Body of pancreas (tissue), 4 donors: ENCODE measurements around the gene POLN. TPM values are rescaled to one million over a fixed set of nuclear protein-coding genes. Genes with fewer than 3 reads are reported as not detected.

Experiments
- ATAC-seq: fragments of 150-250 bp; one replicate; pipeline ENCODE4 v1.9.1; 2016
- DNase-seq, 4 donors: peaks; one replicate each; pipeline ENCODE4 v3.0.0-alpha.2; 2019
- H3K27ac ChIP-seq, 4 donors: fragments of 200-600 bp; sonication (generic); 1 replicate in 3 of 4; 2 replicates in 1 of 4; pipeline versions ENCODE4 v1.5.1 to v1.6.1; 2016 to 2019; ENCODE audit warnings: mild to moderate bottlenecking in 1 of 4, mixed read lengths in 1 of 4, moderate library complexity in 1 of 4
- H3K27me3 ChIP-seq, 2 donors: fragments of 200-600 bp; sonication (generic); one replicate each; pipeline ENCODE4 v1.6.0; 2016; ENCODE audit warnings: mild to moderate bottlenecking in 1 of 2
- H3K36me3 ChIP-seq, 2 donors: fragments of 200-600 bp; sonication (generic); replicated peaks in 1 of 2; 2 replicates each; pipeline ENCODE4 v1.5.1; 2016; ENCODE audit warnings: low read depth in 2 of 2; ENCODE audit not compliant: insufficient read depth in 1 of 2
- H3K4me1 ChIP-seq: fragments of 200-600 bp; sonication (generic); one replicate; pipeline ENCODE4 v1.6.0; 2016
- H3K4me3 ChIP-seq, 2 donors: fragments of 200-600 bp; sonication (generic); 1 replicate in 1 of 2; 2 replicates in 1 of 2; pipeline ENCODE4 v1.5.1; 2016 to 2019
- H3K9me3 ChIP-seq, 3 donors: fragments of 200-600 bp; sonication (generic); 1 replicate in 2 of 3; 2 replicates in 1 of 3; pipeline ENCODE4 v1.5.1; 2016
- POLR2A ChIP-seq, 3 donors: fragments of 450-650 bp; IDR thresholded peaks; one replicate each; pipeline ENCODE4 v1.6.1; 2016; ENCODE audit warnings: antibody characterized with exemption in 3 of 3, mild to moderate bottlenecking in 2 of 3
- WGBS, 2 donors: methylation state at CpG; one replicate each; pipeline ENCODE4 v1.1.5; 2017; 5-methylcytosine and 5-hydroxymethylcytosine counted together
- intact Hi-C: fragments of 100-400 bp; cut with DNase I; formaldehyde crosslinking; loops from one replicate; pipeline ENCODE4 v1.15.1; 2023
- total RNA-seq, 2 donors: library from RNA; depleted of rRNA; stranded (reverse); fragments of >200 nt; gene quantifications; one replicate each; pipeline ENCODE4 v1.1.0, GENCODE V29; 2016
- TF ChIP-seq, protein P1 (sequence below), 7 experiments: fragments of 450-650 bp in 4 of 7; fragments of 200-600 bp in 3 of 7; sonication (generic) in 3 of 7; IDR thresholded peaks; one replicate each; pipeline ENCODE4 v1.5.1; 2016 to 2019; ENCODE audit warnings: antibody characterized with exemption in 7 of 7

Gene POLN
- total RNA-seq, 2 donors from 2014 or later: 4.9 to 5.9 TPM

DNA sequence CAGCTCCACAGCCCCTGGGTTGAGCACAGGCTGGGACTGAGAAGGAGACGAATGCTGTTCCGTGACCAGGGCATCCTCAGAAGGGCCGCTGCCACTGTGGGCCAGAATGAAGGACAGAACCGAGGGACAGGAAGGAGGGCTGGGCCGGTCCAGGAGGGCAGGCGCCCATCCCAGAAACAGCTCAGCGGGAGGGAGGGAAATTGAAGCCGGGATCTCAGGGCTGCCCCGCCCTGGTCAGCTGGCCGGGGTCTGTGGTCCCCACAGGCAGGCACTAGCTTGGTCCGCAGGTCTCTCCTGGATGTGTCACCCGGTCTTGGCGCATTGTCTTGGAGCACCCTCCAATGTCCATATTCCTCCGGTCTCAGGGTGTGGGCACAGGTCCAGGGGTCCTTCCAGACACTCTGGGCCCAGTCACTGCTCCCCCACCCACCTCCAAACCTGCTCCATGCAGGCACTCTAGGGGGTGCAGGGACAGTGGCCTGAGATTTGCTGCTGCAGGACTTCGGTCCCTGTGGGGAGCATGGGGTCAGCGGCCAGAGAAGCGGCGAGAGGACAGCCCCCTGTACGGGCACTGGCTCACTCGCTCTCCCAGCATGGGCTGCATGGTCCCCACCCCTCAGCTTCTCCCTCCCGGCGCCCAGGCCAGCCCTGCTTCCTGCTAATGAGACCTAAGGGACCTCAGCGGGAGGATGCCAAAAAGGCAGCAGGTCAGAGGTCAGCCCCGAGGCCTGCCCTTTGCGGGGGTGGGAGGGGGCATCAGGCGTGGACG, 43.9 kb upstream of the POLN start:
- no peak overlapping the region for H3K4me3 ChIP-seq
- ATAC-seq (no peak), DNase-seq (peak in 1 of 4 donors; percentile 2)

DNA sequence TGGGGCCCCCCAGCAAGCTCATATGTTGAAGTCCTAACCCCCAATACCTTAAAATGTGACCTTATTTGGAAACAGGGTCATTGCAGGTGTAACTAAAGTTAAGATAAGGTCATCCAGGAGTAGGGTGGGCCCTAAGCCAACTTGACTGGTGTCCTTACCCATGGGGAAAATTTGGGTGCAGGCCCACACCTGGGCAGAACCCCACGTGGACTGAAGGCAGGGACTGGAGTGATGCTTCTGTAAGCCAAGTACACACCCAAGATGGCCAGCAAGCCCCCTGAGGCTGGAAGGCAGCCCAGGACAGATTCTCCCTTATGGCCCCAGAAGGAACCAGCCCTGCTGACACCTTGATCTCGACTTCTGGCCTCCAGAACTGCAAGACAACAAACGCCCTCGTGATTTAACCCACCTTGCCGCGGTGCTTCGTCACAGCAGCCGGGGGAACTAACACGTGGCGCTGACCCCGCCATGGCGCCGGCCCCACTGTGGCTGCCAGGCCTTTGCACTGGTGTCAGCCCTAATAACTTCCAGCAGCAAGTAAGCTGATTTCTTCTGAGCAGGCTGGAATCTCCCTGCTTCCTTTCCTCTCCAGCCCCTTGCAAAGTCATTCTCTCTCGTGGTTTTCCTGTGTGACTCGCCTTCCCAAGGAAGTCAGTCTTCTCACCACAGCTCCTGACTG, 43.2 kb upstream of the POLN start:
- TF ChIP-seq POLR2A (IDR thresholded peaks at IDR 0.05): no peak
- TF ChIP-seq, protein P1, sequence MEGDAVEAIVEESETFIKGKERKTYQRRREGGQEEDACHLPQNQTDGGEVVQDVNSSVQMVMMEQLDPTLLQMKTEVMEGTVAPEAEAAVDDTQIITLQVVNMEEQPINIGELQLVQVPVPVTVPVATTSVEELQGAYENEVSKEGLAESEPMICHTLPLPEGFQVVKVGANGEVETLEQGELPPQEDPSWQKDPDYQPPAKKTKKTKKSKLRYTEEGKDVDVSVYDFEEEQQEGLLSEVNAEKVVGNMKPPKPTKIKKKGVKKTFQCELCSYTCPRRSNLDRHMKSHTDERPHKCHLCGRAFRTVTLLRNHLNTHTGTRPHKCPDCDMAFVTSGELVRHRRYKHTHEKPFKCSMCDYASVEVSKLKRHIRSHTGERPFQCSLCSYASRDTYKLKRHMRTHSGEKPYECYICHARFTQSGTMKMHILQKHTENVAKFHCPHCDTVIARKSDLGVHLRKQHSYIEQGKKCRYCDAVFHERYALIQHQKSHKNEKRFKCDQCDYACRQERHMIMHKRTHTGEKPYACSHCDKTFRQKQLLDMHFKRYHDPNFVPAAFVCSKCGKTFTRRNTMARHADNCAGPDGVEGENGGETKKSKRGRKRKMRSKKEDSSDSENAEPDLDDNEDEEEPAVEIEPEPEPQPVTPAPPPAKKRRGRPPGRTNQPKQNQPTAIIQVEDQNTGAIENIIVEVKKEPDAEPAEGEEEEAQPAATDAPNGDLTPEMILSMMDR (IDR thresholded peaks at IDR 0.05): no peak
- intact Hi-C loops: no loop called here
- H3K27ac ChIP-seq: no peak overlapping the region
- H3K27me3 ChIP-seq: no peaks in the 10 kb centered on the region
- H3K9me3 ChIP-seq: no peaks in the 10 kb centered on the region
- no peaks in the 10 kb centered on the region for H3K4me1 ChIP-seq
- H3K36me3 ChIP-seq: no peaks in the 10 kb centered on the region
- DNase-seq (peak in 1 of 4 donors; percentile 3), ATAC-seq (no peak)
- 82 to 89% methylated on average over 8 to 15 of the region's 15 CpGs for WGBS, 2 donors
- H3K4me3 ChIP-seq: no peak overlapping the region

More for the DNA sequence above, 43.9 kb upstream of the POLN start:
- Histone ChIP-seq H3K4me1 (no peaks in the 10 kb centered on the region), H3K36me3 (no peaks in the 10 kb centered on the region), H3K27me3 (no peaks in the 10 kb centered on the region), H3K27ac (no peak overlapping the region), H3K9me3 (no peaks in the 10 kb centered on the region)
- no peak for TF ChIP-seq POLR2A (IDR thresholded peaks at IDR 0.05)
- TF ChIP-seq, protein P1 (IDR thresholded peaks at IDR 0.05): no peak
- WGBS, 2 donors: 78 to 80% methylated on average over 17 to 26 of the region's 27 CpGs
- intact Hi-C loops: no loop called here

DNA sequence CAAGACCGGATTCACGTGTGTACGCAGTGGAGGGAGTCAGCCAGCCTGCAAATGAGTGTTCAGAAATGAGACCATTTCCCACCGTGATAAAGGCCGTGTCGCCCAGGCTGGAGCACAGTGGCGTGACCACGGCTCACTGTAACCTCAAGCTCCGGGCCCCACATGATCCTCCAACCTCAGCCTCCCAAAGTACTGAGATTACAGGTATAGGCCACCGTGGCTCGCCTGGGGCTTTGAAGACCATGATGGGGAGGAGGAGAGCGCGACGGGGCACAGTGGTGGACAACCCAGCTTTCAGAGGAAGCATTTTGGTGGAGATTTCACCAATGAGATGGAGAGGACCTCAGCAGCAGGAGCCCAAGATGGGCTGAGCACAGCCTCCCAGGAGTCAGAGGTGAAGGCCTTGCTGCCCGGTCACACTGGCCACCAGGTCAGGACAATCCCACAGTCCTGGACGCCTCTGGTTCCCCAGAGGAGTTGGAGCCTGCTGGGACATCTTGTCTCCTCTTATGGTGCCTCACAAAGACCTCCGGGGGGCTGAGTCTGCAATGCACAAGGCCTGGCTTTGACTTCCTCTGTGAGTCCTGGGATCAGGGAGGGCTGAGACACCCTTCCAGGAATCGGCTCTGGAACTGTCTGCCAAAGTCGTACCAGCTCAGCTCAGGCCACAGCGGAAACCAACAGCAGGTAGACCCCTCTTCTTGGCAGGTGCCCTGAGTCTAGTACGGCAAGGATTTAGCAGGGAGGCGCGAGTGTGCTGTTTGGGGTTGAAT, 42.4 kb upstream of the POLN start:
- 93 to 95% methylated on average over 14 to 21 of the region's 23 CpGs for WGBS, 2 donors
- ATAC-seq: no peak
- Histone ChIP-seq H3K27me3 (no peaks in the 10 kb centered on the region), H3K4me3 (no peak overlapping the region), H3K9me3 (no peaks in the 10 kb centered on the region), H3K36me3 (no peaks in the 10 kb centered on the region), H3K27ac (no peak overlapping the region), H3K4me1 (no peaks in the 10 kb centered on the region)
- intact Hi-C loops: no loop called here
- peak in 1 of 4 donors; percentile 3 for DNase-seq
- no peak for TF ChIP-seq POLR2A (IDR thresholded peaks at IDR 0.05)
- TF ChIP-seq, protein P1 (IDR thresholded peaks at IDR 0.05): no peak

DNA sequence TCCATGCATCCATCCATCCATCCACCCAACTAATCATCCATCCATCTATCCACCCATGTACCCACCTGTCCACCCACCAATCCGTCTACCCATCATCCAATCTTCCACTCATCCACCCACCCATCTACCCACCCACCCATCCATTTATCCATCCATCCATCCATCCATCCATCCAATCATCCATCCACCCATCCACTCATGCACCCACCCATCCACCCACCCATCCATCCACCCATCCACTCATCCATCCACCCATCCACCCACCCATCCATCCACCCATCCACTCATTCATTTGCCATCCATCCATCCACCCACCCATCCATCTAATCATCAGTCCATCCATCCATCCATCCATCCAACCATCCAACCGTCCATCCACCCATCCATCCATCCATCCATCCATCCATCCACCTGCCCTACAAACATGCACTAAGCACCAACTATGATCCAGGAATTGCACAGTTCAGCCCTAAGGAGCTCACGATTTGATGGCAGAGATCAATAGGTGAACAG, 41.3 kb upstream of the POLN start:
- Histone ChIP-seq H3K9me3 (no peaks in the 10 kb centered on the region), H3K27ac (no peak overlapping the region), H3K4me1 (no peaks in the 10 kb centered on the region), H3K36me3 (no peaks in the 10 kb centered on the region), H3K27me3 (no peaks in the 10 kb centered on the region), H3K4me3 (no peak overlapping the region)
- WGBS, 2 donors: 81 to 82% methylated on average over 3 of the region's 3 CpGs
- TF ChIP-seq POLR2A (IDR thresholded peaks at IDR 0.05): no peak
- TF ChIP-seq, protein P1 (IDR thresholded peaks at IDR 0.05): no peak
- no peak for DNase-seq
- ATAC-seq: no peak
- intact Hi-C loops: no loop called here
